Activated CD4-positive, alpha-beta T cell treated with anti-CD3 and anti-CD28 coated beads, Interleukin-2, amount 50 U/mL, for 24 hours (primary cell): ENCODE measurements around the gene CMPK2.

Experiments
- DNase-seq, 2 donors: peaks; one replicate each; pipeline ENCODE4 v3.0.0-alpha.2; 2020; ENCODE audit warnings: low read depth in 1 of 2, low spot score in 1 of 2

The CMPK2 gene

DNA sequence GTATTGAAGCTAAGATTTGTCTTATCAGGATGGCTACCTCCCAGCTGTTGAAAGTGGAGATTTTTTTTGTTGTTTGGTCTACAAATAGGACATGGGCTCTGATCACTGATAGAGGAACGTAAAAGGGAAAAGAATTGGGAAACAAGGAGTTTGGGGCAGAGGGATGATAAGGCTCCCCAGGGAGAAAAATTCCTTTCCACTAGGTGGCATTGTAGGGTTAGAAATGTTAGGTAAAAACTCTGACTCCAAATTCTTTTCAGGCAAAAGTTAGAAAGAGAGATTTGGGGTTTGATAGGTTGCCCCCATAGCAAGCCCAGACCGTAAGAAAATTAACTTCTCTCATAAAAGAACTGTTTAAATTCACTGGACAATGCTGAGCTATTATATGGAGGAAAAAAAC lies 19.8 kb downstream of the CMPK2 start:
- no peak for DNase-seq

DNA sequence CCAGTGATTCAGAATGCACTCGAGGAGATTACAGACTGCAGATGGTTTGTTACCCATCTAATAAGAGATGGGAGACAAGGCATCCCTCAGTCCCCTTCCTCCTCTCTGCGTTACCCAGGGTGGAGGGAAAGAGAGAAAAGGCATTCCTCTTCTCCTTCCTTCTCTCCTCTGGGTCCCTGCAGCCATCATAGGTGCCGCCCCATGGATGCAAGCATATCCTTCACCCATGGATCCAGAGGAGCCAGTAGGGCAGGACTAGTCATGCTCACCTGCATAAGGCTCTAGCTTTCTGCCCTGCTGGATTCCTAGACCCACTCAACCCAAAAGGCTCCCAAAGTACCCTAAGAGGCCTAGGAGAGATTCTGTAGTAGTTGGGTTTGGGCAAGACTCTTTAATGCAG lies 20.4 kb downstream of the CMPK2 start:
- no peak for DNase-seq

DNA sequence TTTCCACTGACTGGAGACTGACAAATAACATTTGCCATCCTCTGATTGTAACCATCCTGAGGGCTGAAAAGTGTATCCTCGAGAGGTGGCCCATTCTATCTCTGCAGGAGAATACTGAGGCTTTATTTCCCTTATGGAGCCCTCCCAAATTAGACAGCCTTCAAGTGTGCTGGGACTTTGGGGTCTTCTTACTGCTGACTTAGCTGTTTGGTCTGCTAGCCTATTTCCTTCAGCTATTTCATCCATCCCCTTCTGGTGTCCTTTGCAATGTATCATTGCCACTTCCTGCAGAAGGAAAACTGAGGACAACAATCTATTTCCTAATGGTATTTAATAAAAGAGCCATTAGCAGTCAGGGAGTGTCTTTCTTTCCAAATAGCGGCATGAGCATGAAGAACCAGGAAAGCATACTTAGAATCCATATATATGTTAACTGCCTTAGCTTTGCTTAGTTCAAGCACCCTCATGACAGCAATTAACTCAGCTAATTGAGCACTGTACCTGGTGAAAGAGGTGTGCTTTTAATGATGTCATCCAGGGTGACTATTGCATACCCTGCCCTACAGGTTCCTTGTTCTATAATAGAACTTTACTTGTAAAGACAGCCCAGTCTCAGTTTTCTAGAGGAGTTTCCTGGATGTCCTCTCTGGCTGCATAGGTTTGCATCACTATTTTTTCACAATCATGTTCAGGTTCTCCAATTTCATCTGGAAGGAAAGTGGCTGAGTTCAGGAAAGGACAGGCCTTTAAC lies 24.0 kb downstream of the CMPK2 start:
- DNase-seq: no peak

DNA sequence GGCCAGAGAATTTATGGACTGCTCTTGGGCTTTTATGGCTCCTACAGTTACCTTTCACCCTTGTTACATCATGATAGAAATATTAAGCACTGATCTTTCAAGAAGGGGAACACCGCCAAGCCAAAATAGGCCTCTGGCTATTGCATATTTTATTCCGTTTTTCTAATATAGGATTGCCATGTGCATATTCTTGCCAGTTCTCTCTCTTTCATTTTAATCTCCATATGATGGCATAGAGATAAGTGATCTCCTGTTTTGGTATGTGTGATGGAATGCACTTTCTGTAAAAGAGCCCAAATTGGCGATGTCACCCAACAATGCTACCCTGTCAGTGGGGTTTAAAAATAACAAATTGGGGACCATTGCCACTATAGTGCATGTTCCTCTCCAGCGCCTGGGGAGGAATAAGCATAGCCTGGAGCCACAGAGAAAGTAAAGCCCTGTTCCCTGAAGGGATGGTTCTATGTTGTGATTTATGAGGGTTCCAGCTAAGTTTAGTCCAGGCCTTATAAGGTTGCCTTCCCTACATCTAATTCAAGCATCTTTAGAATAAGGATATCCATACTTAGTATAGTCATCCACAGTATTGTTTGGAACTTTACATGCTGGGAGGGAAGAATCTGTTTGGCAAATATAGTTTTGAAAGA lies 26.9 kb downstream of the CMPK2 start:
- no peak for DNase-seq

DNA sequence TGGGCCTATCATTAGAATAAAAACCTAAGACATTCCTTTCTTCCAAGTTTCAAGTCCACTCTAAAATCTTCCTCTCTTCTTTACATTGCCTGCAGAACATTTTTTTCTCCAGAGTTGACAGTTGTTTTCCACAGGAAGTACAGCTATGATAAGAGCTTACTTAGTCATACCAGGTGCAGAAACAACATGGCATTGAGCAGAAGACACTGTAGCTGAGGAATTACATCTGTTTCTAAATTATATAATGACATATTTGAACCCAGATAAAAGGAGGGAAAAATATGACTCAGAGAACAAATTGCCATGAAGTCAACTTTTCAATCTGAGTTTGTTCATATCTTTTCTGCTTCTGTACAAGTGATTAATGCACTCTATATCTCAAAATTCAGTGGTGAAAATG lies 30.2 kb downstream of the CMPK2 start:
- peak in 1 of 2 donors; percentile 6 for DNase-seq

GRCh38 chr2:6834163-6834562 lies 31.5 kb downstream of the CMPK2 start:
- DNase-seq: no peak

DNA sequence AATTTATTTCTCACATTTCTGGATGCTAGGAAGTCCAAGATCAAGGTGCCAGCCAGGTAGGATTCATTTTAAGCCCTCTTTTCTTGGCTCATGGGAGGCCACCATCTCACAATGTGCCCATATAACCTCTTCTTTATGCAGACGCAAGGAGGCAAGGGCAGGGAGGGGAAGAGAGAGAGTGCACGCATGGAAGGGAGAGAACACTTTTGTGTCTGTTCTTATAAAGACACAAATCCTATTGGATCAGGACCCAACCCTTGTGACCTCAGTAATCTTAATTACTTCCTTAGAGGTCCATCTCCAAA lies 32.5 kb downstream of the CMPK2 start:
- no peak for DNase-seq

DNA sequence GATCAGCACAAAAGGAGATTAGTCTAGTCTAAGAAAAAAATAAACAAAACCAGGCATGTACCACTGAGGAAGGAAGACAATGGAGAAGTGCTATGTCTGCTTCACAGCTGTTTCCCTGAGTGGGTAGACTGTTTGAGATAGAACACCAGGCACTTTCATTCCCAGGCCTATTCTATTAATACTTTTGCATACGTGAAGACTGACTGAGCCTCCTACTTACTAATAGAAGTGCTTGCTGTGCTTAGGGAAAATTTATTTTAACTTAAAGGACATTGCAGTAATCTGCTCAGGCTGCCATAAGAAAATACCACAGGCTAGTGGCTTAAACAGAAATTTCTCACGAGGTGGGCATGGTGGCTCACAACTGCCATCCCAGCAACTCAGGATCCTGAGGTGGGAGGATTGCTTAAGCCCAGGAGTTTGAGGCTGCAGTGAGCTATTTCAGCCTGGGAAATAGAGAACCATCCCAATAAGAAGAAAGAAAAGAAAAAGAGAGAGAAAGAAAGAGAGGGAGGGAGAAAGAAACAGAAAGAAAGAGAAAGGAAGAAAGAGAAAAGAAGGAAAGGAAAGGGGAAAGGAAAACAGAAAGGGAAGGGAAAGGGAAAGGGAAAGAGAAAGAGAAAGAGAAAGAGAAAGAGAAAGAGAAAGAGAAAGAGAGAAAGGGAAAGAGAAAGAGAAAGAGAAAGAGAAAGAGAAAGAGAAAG lies 33.0 kb downstream of the CMPK2 start:
- DNase-seq: no peak

DNA sequence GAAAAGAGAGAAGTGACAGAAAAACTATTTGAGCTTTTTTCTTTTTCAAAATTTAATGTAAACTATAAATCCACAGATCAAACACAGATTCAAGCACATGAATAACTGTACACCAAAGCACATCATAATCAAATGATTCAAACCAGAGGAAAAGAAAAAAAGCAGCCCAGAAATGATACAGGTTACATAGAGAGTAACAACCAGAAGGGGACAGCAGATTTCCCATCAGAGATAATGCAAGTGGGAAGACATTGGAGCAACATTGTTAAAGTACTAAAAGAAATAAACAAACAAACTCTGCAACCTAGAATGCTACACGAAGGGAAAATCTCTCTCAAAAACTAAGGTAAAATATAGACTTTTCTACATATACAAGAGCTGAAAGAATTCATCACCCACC lies 34.5 kb downstream of the CMPK2 start:
- DNase-seq: no peak

GRCh38 chr2:6828299-6828584 lies 37.5 kb downstream of the CMPK2 start:
- no peak for DNase-seq

DNA sequence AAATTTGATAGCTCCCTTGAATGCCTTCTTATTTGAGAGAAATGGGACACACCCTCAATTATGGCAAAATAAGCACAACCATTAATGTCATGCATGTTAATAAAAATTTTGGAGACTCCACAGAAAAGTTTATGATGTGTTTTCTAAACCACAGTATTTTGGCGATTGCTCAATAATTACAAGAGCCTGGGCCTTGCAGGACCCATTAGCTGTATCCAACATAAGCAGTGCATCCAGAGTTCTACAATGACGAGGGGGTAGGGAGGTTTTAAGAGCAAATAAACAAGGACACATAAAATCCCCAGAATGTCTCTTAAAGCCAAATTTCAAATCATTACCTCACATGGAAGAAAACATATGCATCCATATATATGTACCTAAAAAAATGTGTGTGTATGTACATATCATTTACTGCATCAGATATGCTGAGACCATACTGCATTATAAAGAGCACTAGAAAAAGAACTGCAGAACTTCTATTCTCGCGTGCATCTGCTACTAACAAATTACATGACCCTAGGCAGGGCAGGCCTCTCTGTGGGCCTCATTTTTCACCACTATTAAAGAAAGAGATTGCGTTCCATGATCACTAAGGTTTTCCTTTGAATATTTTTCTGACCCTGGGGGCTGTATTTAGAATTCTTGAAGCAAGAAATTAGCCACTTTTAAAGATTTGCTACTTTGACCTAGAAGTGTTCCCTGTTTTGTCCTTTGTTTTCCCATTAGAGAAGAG lies 38.0 kb downstream of the CMPK2 start:
- no peak for DNase-seq

DNA sequence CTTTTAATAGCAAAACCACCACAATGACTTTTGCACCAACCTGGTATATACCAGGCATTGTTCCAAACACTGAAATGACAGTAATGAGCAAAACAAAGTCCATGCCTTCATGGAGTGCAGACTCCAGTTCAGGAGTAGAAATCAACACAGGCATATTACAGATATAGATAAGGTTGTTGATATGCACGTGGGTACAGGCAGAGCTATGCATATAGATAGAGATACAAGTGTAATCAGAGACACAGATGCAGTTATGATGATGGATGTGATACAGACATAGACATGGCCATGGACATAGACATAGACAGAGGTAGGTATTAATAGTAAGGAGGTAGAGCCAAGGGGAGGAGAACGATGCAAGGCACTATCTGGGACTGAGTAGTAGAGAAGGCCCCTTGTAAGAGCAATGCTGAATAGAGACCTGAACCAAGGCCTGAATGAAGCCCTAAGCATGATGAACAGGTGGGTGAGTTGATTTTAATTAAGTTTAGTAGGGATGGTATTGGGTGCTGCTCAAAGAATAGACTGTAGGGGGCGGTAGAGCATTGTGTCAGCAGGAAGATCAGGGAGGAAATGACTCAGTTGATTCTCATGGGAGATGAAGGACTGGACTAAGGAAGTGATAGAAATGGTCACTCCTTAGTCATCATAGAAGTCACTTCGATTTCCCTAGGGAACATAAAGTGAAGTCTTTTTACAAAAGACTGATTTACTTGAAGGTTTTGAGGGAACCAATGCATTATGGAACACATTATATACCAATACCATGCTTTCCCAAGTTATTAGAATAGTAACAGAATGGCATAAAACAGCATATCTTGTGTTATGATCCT lies 39.4 kb downstream of the CMPK2 start:
- peak in 1 of 2 donors; percentile 58 for DNase-seq

GRCh38 chr2:6824962-6825361 lies 40.7 kb downstream of the CMPK2 start:
- DNase-seq: no peak

- DNase-seq: no peak
Measured at GRCh38 chr2:6823111-6823510, 42.6 kb downstream of the CMPK2 start.

DNA sequence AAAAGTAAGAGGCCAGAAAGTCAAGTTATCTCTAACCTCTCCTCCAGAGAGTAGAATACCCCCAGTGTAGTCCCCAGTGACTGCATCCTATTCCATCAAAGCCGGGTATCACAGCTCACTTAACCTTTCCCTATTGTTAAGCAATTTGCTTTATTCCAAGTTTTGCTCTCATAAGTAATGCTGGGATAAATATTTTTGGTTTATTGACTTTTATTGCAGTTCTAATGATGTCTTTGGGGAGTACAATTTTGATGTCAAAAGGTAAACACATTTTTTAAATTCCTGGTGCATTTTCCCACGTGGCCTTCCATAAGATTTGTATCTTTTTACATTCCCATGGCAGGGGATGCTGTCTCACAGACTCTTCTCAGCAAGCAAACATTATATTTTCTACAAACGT lies 43.3 kb downstream of the CMPK2 start:
- DNase-seq: no peak

DNA sequence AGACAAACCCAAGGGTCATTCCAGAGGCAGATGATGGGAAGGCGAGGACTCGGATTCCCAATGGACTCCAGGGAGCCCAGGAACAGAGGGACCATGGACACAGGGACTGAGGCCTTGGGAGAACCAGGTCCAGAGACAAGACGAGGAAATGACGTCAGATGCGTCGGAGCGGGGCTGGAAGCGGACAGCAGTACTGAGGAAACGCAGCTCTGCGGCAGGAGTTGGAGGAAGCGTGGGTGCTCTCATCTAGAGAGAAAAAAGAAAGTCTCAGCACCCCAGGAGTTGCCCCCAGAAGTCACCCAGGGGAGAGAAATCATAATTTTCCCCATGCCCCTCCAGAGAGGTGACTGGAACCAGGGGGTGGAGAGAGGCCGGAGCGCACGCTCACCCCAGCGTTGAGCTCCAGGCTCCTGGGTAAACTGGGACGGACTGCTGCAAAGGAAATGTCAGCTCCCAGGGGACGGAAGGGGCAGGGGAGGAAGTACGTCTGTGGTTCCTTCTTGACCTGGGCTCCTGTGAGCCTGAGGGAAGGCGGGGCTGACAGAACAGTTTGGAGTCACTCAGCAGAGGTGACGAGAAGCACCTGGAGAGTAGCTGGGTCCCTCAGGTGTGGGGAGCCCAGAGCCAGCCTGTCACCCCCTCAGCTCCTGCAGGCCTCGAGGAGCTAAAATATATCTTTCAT lies 44.7 kb downstream of the CMPK2 start:
- no peak for DNase-seq

- DNase-seq: no peak
Measured at GRCh38 chr2:6820236-6820635, 45.5 kb downstream of the CMPK2 start.

- DNase-seq: no peak
Measured at GRCh38 chr2:6819668-6820067, 46.0 kb downstream of the CMPK2 start.

DNA sequence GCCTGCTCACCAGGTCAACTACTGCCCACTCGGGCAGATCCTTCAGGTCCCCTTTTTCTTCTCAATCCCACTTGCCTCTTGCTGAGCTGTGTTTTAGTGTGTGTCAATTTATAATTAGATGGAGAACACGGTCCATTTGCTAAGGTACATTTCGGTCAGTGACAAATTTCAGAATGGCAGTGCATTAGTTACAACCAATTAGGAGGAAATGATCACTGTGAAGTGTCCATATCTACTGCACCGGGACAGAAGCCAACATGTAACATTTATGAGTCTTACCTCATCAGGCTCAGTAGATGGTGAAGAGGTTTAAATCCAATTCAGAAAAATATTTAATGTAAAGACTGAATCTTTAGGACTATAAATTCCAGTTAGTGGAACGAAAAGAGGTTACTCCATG lies 47.7 kb downstream of the CMPK2 start:
- no peak for DNase-seq

- no peak for DNase-seq
Measured at GRCh38 chr2:6814869-6815268, 50.8 kb downstream of the CMPK2 start.

DNA sequence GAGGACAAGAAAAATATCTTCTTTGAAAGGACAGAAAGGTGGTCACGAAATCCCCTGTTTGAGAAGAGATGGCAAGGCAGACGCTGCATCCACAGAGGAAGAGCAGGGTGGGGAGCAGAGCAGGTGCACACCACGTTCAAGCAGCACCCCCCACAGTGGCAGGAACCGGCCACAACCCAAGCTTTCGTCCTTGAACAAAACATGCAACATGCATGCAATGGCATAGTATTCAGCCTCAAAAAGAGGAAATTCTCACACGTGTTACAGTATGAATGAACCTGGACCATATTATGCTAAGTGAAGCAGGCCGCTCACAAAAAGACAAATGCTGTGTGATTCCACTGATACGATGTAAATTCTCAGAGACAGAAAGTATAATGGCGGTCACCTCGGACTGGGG lies 51.4 kb downstream of the CMPK2 start:
- DNase-seq: no peak
